C4-2B (cell line): Measurements from ENCODE around the gene P3H4.
"Not testable (repeated sequence)": the region's sequence is repeated elsewhere in the genome, so short reads cannot be mapped to it uniquely, and the experiment has no call there.

Experiments used
- ZFX ChIP-seq: fragments of 450-650 bp; IDR thresholded peaks from 2 replicates; pipeline ENCODE4 v1.6.1; 2017
- TF ChIP-seq, protein P1 (sequence below): fragments of 450-650 bp; conservative IDR thresholded peaks from 2 replicates; pipeline ENCODE4 v1.5.1; 2017; ENCODE audit warnings: mild to moderate bottlenecking

DNA sequence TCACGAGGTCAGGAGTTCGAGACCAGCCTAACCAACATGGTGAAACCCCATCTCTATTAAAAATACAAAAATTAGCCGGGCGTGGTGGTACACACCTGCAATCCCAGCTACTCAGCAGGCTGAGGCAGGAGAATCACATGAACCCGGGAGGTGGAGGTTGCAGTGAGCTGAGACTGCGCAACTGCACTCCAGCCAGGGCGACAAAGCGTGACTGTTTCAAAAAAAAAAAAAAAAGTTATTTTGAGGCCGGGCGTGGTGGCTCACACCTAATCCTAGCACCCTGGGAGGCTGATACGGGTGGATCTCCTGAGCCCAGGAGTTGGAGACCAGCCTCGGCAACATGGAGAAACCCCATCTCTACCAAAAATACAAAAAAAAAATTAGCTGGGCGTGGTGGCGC lies 39.6 kb upstream of the P3H4 start:
- TF ChIP-seq, protein P1, sequence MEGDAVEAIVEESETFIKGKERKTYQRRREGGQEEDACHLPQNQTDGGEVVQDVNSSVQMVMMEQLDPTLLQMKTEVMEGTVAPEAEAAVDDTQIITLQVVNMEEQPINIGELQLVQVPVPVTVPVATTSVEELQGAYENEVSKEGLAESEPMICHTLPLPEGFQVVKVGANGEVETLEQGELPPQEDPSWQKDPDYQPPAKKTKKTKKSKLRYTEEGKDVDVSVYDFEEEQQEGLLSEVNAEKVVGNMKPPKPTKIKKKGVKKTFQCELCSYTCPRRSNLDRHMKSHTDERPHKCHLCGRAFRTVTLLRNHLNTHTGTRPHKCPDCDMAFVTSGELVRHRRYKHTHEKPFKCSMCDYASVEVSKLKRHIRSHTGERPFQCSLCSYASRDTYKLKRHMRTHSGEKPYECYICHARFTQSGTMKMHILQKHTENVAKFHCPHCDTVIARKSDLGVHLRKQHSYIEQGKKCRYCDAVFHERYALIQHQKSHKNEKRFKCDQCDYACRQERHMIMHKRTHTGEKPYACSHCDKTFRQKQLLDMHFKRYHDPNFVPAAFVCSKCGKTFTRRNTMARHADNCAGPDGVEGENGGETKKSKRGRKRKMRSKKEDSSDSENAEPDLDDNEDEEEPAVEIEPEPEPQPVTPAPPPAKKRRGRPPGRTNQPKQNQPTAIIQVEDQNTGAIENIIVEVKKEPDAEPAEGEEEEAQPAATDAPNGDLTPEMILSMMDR = not testable (repeated sequence)
- TF ChIP-seq ZFX = not testable (repeated sequence)
